Measurements from ENCODE around the gene MAPRE3. TPM values are rescaled to one million over a fixed set of nuclear protein-coding genes. Genes with fewer than 3 reads are reported as not detected.
"Not testable (repeated sequence)": the region's sequence is repeated elsewhere in the genome, so short reads cannot be mapped to it uniquely, and the experiment has no call there.

The MAPRE3 gene
- total RNA-seq, 1 experiment from 2014 or later = 11.6 TPM

DNA sequence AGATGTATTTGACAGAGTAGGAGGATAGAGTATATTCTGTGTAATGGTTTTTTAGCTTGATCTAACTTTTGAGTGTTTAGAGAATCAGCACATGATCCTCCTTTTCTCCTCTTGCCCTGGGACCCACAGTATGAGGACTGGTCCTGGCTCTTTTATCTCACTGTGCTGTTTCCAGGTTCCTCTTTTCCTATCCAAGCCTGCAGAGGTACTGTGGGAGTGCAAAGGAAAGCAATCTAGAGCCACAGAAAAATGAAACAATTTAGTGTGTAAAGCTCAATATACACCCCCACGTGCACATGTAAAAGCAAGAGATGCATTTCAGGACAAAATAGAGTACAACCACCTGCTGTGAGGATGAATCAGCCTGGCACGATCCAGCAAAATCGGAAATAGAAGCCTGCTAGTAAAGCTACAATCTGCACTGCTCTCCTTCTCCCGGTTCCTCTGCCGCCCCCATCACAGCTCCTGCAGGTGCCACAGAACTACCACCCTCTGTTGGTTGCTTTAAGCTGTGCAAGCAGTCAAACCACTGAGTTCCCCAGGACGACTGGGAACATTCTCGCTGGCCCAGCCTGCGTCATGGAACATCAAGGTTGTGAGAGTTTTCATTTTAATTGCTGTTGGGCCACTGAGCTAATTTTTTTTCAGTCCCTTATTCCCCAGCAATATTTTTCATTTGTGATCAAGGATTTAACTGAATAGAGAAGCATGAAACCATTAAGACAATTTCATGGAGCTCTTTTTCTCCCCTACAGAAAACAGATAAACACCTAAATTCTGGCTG lies 47.8 kb upstream of the MAPRE3 start:
- no peak overlapping the region for H3K4me3 ChIP-seq (ENCODE audit: low read depth in 2 of 2, low read length in 2 of 2)
- H3K27me3 ChIP-seq (ENCODE audit: control insufficient read depth, insufficient read depth, low read length) = no peaks in the 10 kb centered on the region
- in situ Hi-C loops (cut with HindIII; ENCODE audit: low pct_unique_long_range_greater_than_20kb, low sequenced_read_pairs) = no loop called here
- BruUV-seq (replicated peaks) = no TSS peak
- ChIA-PET CTCF (interaction anchor here (0.7 to 2.6 kb wide), 12 partner anchors 9 to 154 kb away, joined by 3 to 35 read pairs (median 3); no protein-coding TSS in a partner anchor), POLR2A (no interaction called here)
- H3K36me3 ChIP-seq (ENCODE audit: control insufficient read depth, insufficient read depth, low read length) = no peaks in the 10 kb centered on the region
- DNase-seq (ENCODE audit: low read depth, low spot score) (peak; percentile 13), ATAC-seq (peak; percentile 92)
- TF ChIP-seq, protein P1, sequence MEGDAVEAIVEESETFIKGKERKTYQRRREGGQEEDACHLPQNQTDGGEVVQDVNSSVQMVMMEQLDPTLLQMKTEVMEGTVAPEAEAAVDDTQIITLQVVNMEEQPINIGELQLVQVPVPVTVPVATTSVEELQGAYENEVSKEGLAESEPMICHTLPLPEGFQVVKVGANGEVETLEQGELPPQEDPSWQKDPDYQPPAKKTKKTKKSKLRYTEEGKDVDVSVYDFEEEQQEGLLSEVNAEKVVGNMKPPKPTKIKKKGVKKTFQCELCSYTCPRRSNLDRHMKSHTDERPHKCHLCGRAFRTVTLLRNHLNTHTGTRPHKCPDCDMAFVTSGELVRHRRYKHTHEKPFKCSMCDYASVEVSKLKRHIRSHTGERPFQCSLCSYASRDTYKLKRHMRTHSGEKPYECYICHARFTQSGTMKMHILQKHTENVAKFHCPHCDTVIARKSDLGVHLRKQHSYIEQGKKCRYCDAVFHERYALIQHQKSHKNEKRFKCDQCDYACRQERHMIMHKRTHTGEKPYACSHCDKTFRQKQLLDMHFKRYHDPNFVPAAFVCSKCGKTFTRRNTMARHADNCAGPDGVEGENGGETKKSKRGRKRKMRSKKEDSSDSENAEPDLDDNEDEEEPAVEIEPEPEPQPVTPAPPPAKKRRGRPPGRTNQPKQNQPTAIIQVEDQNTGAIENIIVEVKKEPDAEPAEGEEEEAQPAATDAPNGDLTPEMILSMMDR (IDR thresholded peaks at IDR 0.05) = peak; percentile 81
- TF ChIP-seq, protein P2, sequence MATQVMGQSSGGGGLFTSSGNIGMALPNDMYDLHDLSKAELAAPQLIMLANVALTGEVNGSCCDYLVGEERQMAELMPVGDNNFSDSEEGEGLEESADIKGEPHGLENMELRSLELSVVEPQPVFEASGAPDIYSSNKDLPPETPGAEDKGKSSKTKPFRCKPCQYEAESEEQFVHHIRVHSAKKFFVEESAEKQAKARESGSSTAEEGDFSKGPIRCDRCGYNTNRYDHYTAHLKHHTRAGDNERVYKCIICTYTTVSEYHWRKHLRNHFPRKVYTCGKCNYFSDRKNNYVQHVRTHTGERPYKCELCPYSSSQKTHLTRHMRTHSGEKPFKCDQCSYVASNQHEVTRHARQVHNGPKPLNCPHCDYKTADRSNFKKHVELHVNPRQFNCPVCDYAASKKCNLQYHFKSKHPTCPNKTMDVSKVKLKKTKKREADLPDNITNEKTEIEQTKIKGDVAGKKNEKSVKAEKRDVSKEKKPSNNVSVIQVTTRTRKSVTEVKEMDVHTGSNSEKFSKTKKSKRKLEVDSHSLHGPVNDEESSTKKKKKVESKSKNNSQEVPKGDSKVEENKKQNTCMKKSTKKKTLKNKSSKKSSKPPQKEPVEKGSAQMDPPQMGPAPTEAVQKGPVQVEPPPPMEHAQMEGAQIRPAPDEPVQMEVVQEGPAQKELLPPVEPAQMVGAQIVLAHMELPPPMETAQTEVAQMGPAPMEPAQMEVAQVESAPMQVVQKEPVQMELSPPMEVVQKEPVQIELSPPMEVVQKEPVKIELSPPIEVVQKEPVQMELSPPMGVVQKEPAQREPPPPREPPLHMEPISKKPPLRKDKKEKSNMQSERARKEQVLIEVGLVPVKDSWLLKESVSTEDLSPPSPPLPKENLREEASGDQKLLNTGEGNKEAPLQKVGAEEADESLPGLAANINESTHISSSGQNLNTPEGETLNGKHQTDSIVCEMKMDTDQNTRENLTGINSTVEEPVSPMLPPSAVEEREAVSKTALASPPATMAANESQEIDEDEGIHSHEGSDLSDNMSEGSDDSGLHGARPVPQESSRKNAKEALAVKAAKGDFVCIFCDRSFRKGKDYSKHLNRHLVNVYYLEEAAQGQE (IDR thresholded peaks at IDR 0.05; ENCODE audit: insufficient read depth in 1 of 2, low read depth in 2 of 2, low read length in 1 of 2) = no peak
- TF ChIP-seq POLR2AphosphoS5 (IDR thresholded peaks at IDR 0.05; ENCODE audit: low read depth, low read length) = no peak
- TF ChIP-seq SIN3A (IDR thresholded peaks at IDR 0.05; ENCODE audit: borderline replicate concordance, insufficient read depth, low read depth, low read length) = no peak
- no peak for TF ChIP-seq TCF7L2 (IDR thresholded peaks at IDR 0.05; ENCODE audit: low read depth, low read length)
- no peak overlapping the region for H3K27ac ChIP-seq (ENCODE audit: low read length)
- no peaks in the 10 kb centered on the region for H3K4me1 ChIP-seq (ENCODE audit: control insufficient read depth, insufficient read depth, low read length)
- no peaks in the 10 kb centered on the region for H3K9me3 ChIP-seq (ENCODE audit: control insufficient read depth, insufficient read depth, low read depth, low read length)
- intact Hi-C loops (cut with micrococcal nuclease; ENCODE audit: unreplicated experiment) = loop anchor here (5.0 kb wide), 1 partner anchor 75 kb away; the partner anchor contains the start of gene DPYSL5

DNA sequence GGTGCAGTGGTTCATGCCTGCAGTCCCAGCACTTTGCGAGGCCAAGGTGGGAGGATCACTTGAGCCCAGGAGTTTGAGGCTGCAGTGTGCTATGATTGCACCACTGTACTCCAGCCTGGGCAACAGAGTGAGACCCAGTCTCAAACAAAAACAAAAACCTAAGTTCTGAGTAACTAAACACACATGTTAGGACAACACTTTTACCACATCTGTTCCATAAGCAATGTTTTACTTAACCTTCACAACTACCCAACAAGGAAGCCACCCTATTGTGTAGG lies 47.3 kb upstream of the MAPRE3 start:
- intact Hi-C loops (cut with micrococcal nuclease; ENCODE audit: unreplicated experiment) = loop anchor here (5.0 kb wide), 1 partner anchor 76 kb away; the partner anchor contains the start of gene DPYSL5
- CTCF ChIA-PET = interaction anchor here (0.7 to 2.6 kb wide), 10 partner anchors 8 to 154 kb away, joined by 3 to 35 read pairs (median 3); no protein-coding TSS in a partner anchor
- ATAC-seq; H3K9me3 ChIP-seq (ENCODE audit: control insufficient read depth, insufficient read depth, low read depth, low read length); in situ Hi-C loops (cut with HindIII; ENCODE audit: low pct_unique_long_range_greater_than_20kb, low sequenced_read_pairs); BruUV-seq (replicated peaks); POLR2A ChIA-PET; H3K4me3 ChIP-seq (ENCODE audit: low read depth in 2 of 2, low read length in 2 of 2); H3K36me3 ChIP-seq (ENCODE audit: control insufficient read depth, insufficient read depth, low read length); H3K27ac ChIP-seq (ENCODE audit: low read length); DNase-seq (ENCODE audit: low read depth, low spot score); H3K27me3 ChIP-seq (ENCODE audit: control insufficient read depth, insufficient read depth, low read length); H3K4me1 ChIP-seq (ENCODE audit: control insufficient read depth, insufficient read depth, low read length): not testable (repeated sequence)

DNA sequence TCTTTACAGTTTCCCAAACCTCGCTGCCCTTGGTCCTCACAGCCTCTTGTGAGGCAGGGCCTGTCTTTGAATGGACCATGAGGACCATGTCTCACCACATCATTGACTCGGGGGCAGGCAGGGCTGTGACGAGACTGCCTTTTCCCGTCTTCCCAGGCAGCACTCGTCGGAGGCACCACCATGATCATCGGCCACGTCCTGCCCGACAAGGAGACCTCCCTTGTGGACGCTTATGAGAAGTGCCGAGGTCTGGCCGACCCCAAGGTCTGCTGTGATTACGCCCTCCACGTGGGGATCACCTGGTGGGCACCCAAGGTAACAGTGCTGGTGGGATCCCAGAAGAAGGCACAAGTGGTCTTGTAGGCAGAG lies 45.7 kb upstream of the MAPRE3 start:
- H3K27me3 ChIP-seq (ENCODE audit: control insufficient read depth, insufficient read depth, low read length) = no peaks in the 10 kb centered on the region; the same call in 1 of the 2 replicates
- no peaks in the 10 kb centered on the region for H3K9me3 ChIP-seq (ENCODE audit: control insufficient read depth, insufficient read depth, low read depth, low read length)
- intact Hi-C loops (cut with micrococcal nuclease; ENCODE audit: unreplicated experiment) = loop anchor here (5.0 kb wide), 1 partner anchor 77 kb away; the partner anchor contains the start of gene DPYSL5
- DNase-seq (ENCODE audit: low read depth, low spot score) (no peak), ATAC-seq (no peak)
- POLR2A ChIA-PET = no interaction called here
- in situ Hi-C loops (cut with HindIII; ENCODE audit: low pct_unique_long_range_greater_than_20kb, low sequenced_read_pairs) = no loop called here
- no peaks in the 10 kb centered on the region for H3K36me3 ChIP-seq (ENCODE audit: control insufficient read depth, insufficient read depth, low read length)
- CTCF ChIA-PET = no interaction called here
- TF ChIP-seq, protein P1 (IDR thresholded peaks at IDR 0.05) = no peak
- no peak for TF ChIP-seq SIN3A (IDR thresholded peaks at IDR 0.05; ENCODE audit: borderline replicate concordance, insufficient read depth, low read depth, low read length)
- no peak for TF ChIP-seq TCF7L2 (IDR thresholded peaks at IDR 0.05; ENCODE audit: low read depth, low read length)
- TF ChIP-seq, protein P2 (IDR thresholded peaks at IDR 0.05; ENCODE audit: insufficient read depth in 1 of 2, low read depth in 2 of 2, low read length in 1 of 2) = no peak
- TF ChIP-seq POLR2AphosphoS5 (IDR thresholded peaks at IDR 0.05; ENCODE audit: low read depth, low read length) = no peak
- BruUV-seq (replicated peaks) = no TSS peak
- H3K4me3 ChIP-seq (ENCODE audit: low read depth in 2 of 2, low read length in 2 of 2) = no peak overlapping the region
- no peak overlapping the region for H3K27ac ChIP-seq (ENCODE audit: low read length)
- H3K4me1 ChIP-seq (ENCODE audit: control insufficient read depth, insufficient read depth, low read length) = no peaks in the 10 kb centered on the region
